Spleen (tissue), 11 donors: ENCODE data around the gene ST7. TPM values are rescaled to one million over a fixed set of nuclear protein-coding genes. Genes with fewer than 3 reads are reported as not detected.

Experiments used
- DNase-seq: peaks from one replicate; pipeline ENCODE4 v3.0.0-alpha.2; 2020
- H3K27ac ChIP-seq, 8 donors: fragments of 200-600 bp; sonication (generic) in 7 of 8; 1 replicate in 4 of 8; 2 replicates in 4 of 8; pipeline versions ENCODE4 v1.5.0 to v1.8.0; 2016 to 2021; ENCODE audit warnings: inconsistent platforms in 4 of 8, mild to moderate bottlenecking in 4 of 8, moderate library complexity in 1 of 8
- H3K27me3 ChIP-seq, 7 donors: fragments of 200-600 bp; sonication (generic) in 6 of 7; replicated peaks in 1 of 7; 1 replicate in 4 of 7; 2 replicates in 3 of 7; pipeline versions ENCODE4 v1.5.0 to v1.8.0; 2016 to 2021; ENCODE audit warnings: inconsistent platforms in 3 of 7, mild to moderate bottlenecking in 1 of 7
- H3K36me3 ChIP-seq, 6 donors: fragments of 200-600 bp; sonication (generic) in 5 of 6; 1 replicate in 4 of 6; 2 replicates in 2 of 6; pipeline versions ENCODE4 v1.5.0 to v1.8.0; 2016 to 2021; ENCODE audit warnings: inconsistent platforms in 2 of 6
- H3K4me1 ChIP-seq, 6 donors: fragments of 200-600 bp; sonication (generic) in 5 of 6; 1 replicate in 3 of 6; 2 replicates in 3 of 6; pipeline versions ENCODE4 v1.5.0 to v1.8.0; 2016 to 2021; ENCODE audit warnings: inconsistent platforms in 3 of 6
- H3K4me3 ChIP-seq, 8 donors: fragments of 200-600 bp; sonication (generic) in 7 of 8; 1 replicate in 4 of 8; 2 replicates in 4 of 8; pipeline versions ENCODE4 v1.5.0 to v1.8.0; 2016 to 2021; ENCODE audit warnings: inconsistent platforms in 4 of 8, mild to moderate bottlenecking in 4 of 8, moderate library complexity in 2 of 8
- H3K9me3 ChIP-seq, 8 donors: fragments of 200-600 bp; sonication (generic) in 7 of 8; 1 replicate in 4 of 8; 2 replicates in 4 of 8; pipeline versions ENCODE4 v1.5.0 to v1.8.0; 2016 to 2021; ENCODE audit warnings: inconsistent platforms in 4 of 8
- CTCF ChIP-seq, 11 experiments: fragments of 200-600 bp in 7 of 11; fragments of 450-650 bp in 4 of 11; sonication (generic) in 4 of 11; IDR thresholded peaks in 8 of 11; conservative IDR thresholded peaks in 3 of 11; 1 replicate in 7 of 11; 2 replicates in 4 of 11; pipeline versions ENCODE4 v1.4.0 to v1.8.0; 2016 to 2021; ENCODE audit warnings: antibody characterized with exemption in 11 of 11, inconsistent platforms in 4 of 11, mild to moderate bottlenecking in 1 of 11
- POLR2A ChIP-seq, 3 donors: fragments of 450-650 bp; IDR thresholded peaks; one replicate each; pipeline ENCODE4 v1.5.1; 2017; ENCODE audit warnings: antibody characterized with exemption in 3 of 3, mild to moderate bottlenecking in 1 of 3
- POLR2AphosphoS5 ChIP-seq, 3 donors: sonication (generic); formaldehyde crosslinking; IDR thresholded peaks; one replicate each; pipeline ENCODE4 v1.5.1; 2017; ENCODE audit warnings: antibody characterized with exemption in 3 of 3
- WGBS, 5 donors: extraction: QIAGEN DNeasy Blood & Tissue Kit in 3 of 5; methylation state at CpG; one replicate each; pipeline versions ENCODE4 v1.1.5 to v1.1.7; 2013 to 2018; 5-methylcytosine and 5-hydroxymethylcytosine counted together
- intact Hi-C: fragments of 100-400 bp; cut with DNase I; formaldehyde crosslinking; loops from one replicate; pipeline ENCODE4 v1.15.0; 2023; ENCODE audit warnings: low total_unique reads
- polyA plus RNA-seq, 3 donors: library from polyadenylated mRNA; stranded (reverse); fragments of 200-250 nt; gene quantifications; one replicate each; pipeline ENCODE4 v1.2.1, GENCODE V29; 2013
- total RNA-seq, 7 donors: library from RNA; depleted of rRNA in 3 of 7; stranded (reverse); fragments of >200 nt in 3 of 7; fragmentation: NEBNext Ultra II Directional in 4 of 7; extraction: Animal tissue kit (Norgen Biotek cat#: 25700) in 4 of 7; gene quantifications; one replicate each; pipeline versions ENCODE4 v1.1.0 to v1.2.1, GENCODE V29; 2016 to 2021
- donor health status: healthy with polysubstance abuse.
- donor health status: DM: no; HTN: no; CAD: no; lungs with moderate emphysema.
- donor health status: DM: no; HTN: no; CAD: no.
- donor health status: Bipolar disorder and iron deficiency.
- donor health status: healthy.
- donor health status: DM: no; HTN: no; CAD: no.
- donor health status: DM: yes; HTN: yes; CAD: no.

Gene ST7
- total and polyA plus RNA-seq, 10 donors = 4.7 to 36.4 (median 15.8) TPM

- Histone ChIP-seq H3K27ac (no peak overlapping the region), H3K36me3 (no peaks in the 10 kb centered on the region), H3K27me3 (no peaks in the 10 kb centered on the region), H3K4me3 (no peak overlapping the region), H3K9me3 (no peaks in the 10 kb centered on the region), H3K4me1 (peaks cover 0 to 4% (median 0%) of the 10 kb centered on the region in 6 donors)
- TF ChIP-seq POLR2A (IDR thresholded peaks at IDR 0.05) (no peak), POLR2AphosphoS5 (IDR thresholded peaks at IDR 0.05) (no peak), CTCF (IDR thresholded peaks at IDR 0.05 in 8 of 11, conservative IDR thresholded peaks at IDR 0.05 in 3 of 11) (no peak)
- DNase-seq = no peak
- intact Hi-C loops = no loop called here
- WGBS, 5 donors = 87 to 95% (median 89%) methylated on average over 4 of the region's 4 CpGs
These were observed 27.1 kb downstream of the ST7 start for GRCh38 chr7:116980354-116980753.

DNA sequence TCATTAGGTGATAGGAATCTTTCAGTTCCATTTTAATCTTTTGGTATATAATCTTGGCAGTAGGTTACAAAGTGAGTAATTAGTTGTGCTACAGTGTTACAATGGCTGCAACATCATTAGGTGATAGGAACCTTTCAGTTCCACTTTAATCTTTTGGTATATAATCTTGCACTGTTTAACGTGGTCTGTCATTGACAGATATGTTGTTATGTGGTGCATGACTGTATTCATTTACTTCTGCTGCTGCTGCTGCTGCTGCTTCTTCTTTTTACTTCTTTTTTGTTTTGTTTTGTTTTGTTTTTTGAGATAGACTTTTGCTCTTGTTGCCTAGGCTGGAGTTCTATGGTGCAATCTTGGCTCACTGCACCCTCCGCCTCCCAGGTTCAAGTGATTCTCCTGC lies 28.6 kb downstream of the ST7 start:
- Histone ChIP-seq H3K4me3 (no peak overlapping the region), H3K36me3 (no peaks in the 10 kb centered on the region), H3K9me3 (no peaks in the 10 kb centered on the region), H3K4me1 (peaks cover 0 to 4% (median 0%) of the 10 kb centered on the region in 6 donors), H3K27me3 (no peaks in the 10 kb centered on the region), H3K27ac (no peak overlapping the region)
- intact Hi-C loops = no loop called here
- no peak for DNase-seq
- 53 to 80% (median 63%) methylated on average over 2 of the region's 2 CpGs for WGBS, 5 donors
- no peak for TF ChIP-seq POLR2AphosphoS5 (IDR thresholded peaks at IDR 0.05)

DNA sequence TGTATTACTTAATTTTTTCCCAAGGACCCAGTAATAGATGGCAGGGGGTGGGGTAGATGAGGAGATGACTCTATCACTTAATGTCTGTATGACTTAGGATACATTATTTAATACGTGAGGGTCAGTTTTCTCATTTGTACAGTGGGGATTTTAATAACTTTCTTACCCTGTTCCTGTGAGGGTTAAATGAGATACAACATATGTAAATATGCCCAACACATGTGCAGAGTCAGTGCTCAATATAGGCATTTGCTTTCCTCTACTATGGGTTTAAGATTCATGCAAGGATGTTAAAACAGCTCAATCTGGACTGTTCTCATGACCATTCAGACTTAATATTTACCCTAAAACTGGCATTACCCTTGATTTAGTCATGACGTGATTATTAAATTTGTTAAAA lies 31.2 kb downstream of the ST7 start:
- Histone ChIP-seq H3K9me3 (no peaks in the 10 kb centered on the region), H3K27ac (no peak overlapping the region), H3K36me3 (no peaks in the 10 kb centered on the region), H3K4me1 (peaks cover 0 to 9% (median 0%) of the 10 kb centered on the region in 6 donors), H3K4me3 (no peak overlapping the region), H3K27me3 (no peaks in the 10 kb centered on the region)
- intact Hi-C loops = no loop called here
- no peak for TF ChIP-seq POLR2A (IDR thresholded peaks at IDR 0.05)
- TF ChIP-seq POLR2AphosphoS5 (IDR thresholded peaks at IDR 0.05) = no peak
- TF ChIP-seq CTCF (IDR thresholded peaks at IDR 0.05 in 8 of 11, conservative IDR thresholded peaks at IDR 0.05 in 3 of 11) = no peak
- WGBS, 5 donors = 69 to 83% (median 74%) methylated on average over 2 of the region's 2 CpGs
- no peak for DNase-seq

DNA sequence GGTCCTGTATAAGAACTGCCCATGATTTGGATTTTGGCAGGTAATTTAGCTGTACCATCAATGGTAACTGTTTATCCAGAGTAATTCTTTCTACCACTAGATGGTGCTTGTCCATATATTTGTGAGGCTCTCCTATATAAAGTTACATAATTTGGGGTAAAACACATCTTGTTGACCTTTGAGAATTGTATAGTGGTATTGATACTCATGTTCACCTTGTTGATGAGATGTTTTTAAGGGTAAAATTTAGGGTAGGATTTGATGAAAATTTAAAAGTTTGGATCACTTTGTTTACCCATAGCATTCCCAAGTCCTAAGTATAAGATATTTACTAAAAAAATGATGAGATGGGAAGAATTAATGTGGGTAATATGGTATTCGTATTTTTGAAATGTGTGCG lies 31.6 kb downstream of the ST7 start:
- WGBS, 5 donors = 79 to 92% (median 85%) methylated on average over 2 of the region's 2 CpGs

More for the DNA sequence above, 31.6 kb downstream of the ST7 start:
- Histone ChIP-seq H3K9me3 (no peaks in the 10 kb centered on the region), H3K4me1 (peaks cover 0 to 9% (median 0%) of the 10 kb centered on the region in 6 donors), H3K36me3 (no peaks in the 10 kb centered on the region), H3K4me3 (no peak overlapping the region), H3K27ac (no peak overlapping the region), H3K27me3 (no peaks in the 10 kb centered on the region)
- intact Hi-C loops = loop anchor here (5.0 kb wide), 1 partner anchor 132 kb away; no protein-coding TSS in a partner anchor
- DNase-seq = no peak
- no peak for TF ChIP-seq POLR2AphosphoS5 (IDR thresholded peaks at IDR 0.05)
- TF ChIP-seq CTCF (IDR thresholded peaks at IDR 0.05 in 8 of 11, conservative IDR thresholded peaks at IDR 0.05 in 3 of 11) = peak in 10 of 11 experiments; percentile 8 to 68 (median 60)
- no peak for TF ChIP-seq POLR2A (IDR thresholded peaks at IDR 0.05)
